ENCODE measurements around the gene DPYD. TPM values are rescaled to one million over a fixed set of nuclear protein-coding genes. Genes with fewer than 3 reads are reported as not detected.

Gene DPYD
- total RNA-seq, 1 experiment from 2014 or later: 12.8 TPM

- H3K79me2 ChIP-seq (ENCODE audit: low read length): peaks cover 16% of the 10 kb centered on the region
- no TSS peak for BruUV-seq (replicated peaks)
- intact Hi-C loops (cut with micrococcal nuclease): no loop called here
These were observed 12.9 kb downstream of the DPYD start for GRCh38 chr1:97907886-97908285.

DNA sequence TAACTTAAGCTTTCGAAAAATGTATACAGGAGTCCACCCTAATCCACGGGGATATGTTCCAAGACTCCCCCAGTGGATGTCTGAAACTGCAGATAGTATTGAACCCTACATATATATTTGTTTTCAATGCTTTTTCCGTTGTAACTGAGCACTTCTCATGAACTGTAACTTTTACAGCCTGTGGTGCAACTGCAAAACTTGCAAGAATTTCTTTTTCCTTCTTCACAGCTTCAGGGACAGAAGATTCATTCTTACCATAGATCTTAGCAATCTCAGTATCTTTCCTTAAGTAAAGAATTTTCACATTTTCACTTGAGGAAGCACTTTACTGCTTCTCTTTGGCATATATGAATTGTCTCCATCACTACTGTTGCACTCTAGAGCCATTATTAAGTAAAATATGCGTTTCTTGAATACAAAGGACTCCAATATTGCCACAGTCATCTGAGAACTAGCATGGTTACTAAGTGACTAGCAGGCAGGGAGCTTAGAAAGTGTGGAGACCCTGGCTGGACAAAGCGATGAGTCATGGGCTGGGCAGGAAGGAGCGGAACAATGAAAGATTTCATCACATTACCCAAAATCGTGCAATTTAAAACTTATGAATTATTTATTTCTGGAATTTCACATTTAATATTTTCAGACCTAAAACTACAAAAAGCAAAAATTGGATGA, 14.1 kb downstream of the DPYD start:
- ATAC-seq: peak; percentile 79
- intact Hi-C loops (cut with micrococcal nuclease): no loop called here
- no TSS peak for BruUV-seq (replicated peaks)
- peak overlapping the region; percentile 36 for H3K4me2 ChIP-seq (ENCODE audit: low read length)
- peak overlapping the region; percentile 27 for H3K27ac ChIP-seq (ENCODE audit: low read length)
- no peak overlapping the region for H3K4me3 ChIP-seq (ENCODE audit: low read length)
- peak; percentile 71 for DNase-seq
- H3K79me2 ChIP-seq (ENCODE audit: low read length): peaks cover 7% of the 10 kb centered on the region
- no peaks in the 10 kb centered on the region for H3K9me3 ChIP-seq (ENCODE audit: low read length)
- H3K36me3 ChIP-seq (ENCODE audit: low read depth, low read length): no peaks in the 10 kb centered on the region
- CTCF ChIA-PET: no interaction called here
- no peaks in the 10 kb centered on the region for H3K27me3 ChIP-seq (ENCODE audit: low read length)
- no peaks in the 10 kb centered on the region for H3K9me2 ChIP-seq (replicated peaks; ENCODE audit: low read length)
- H4K20me1 ChIP-seq (ENCODE audit: low read length): no peaks in the 10 kb centered on the region
- no peak overlapping the region for H2AFZ ChIP-seq (ENCODE audit: low read length)
- POLR2A ChIA-PET (ENCODE audit: unreplicated experiment): no interaction called here
- H3K4me1 ChIP-seq (ENCODE audit: insufficient read depth, low read length): peaks cover 12% of the 10 kb centered on the region
- H3F3A ChIP-seq (ENCODE audit: low read length, unreplicated experiment): no peaks in the 10 kb centered on the region
- no peak overlapping the region for H3K9ac ChIP-seq (ENCODE audit: low read length)
- no peak for TF ChIP-seq CTCF (conservative IDR thresholded peaks at IDR 0.05; ENCODE audit: low read depth, low read length)
- no peak for TF ChIP-seq EZH2phosphoT487 (IDR thresholded peaks at IDR 0.05; ENCODE audit: borderline replicate concordance, low read length)
- no peak for TF ChIP-seq EZH2 (IDR thresholded peaks at IDR 0.05; ENCODE audit: low read length, unreplicated experiment)

More at GRCh38 chr1:97907886-97908285, 12.9 kb downstream of the DPYD start:
- H4K20me1 ChIP-seq (ENCODE audit: low read length): no peaks in the 10 kb centered on the region
- no peaks in the 10 kb centered on the region for H3K9me3 ChIP-seq (ENCODE audit: low read length)
- H2AFZ ChIP-seq (ENCODE audit: low read length): no peak overlapping the region
- no peaks in the 10 kb centered on the region for H3F3A ChIP-seq (ENCODE audit: low read length, unreplicated experiment)
- TF ChIP-seq EZH2 (IDR thresholded peaks at IDR 0.05; ENCODE audit: low read length, unreplicated experiment) (no peak), CTCF (conservative IDR thresholded peaks at IDR 0.05; ENCODE audit: low read depth, low read length) (no peak)
- H3K27ac ChIP-seq (ENCODE audit: low read length): no peak overlapping the region
- no peak overlapping the region for H3K4me2 ChIP-seq (ENCODE audit: low read length)
- no peaks in the 10 kb centered on the region for H3K36me3 ChIP-seq (ENCODE audit: low read depth, low read length)
- no peak for ATAC-seq
- no peaks in the 10 kb centered on the region for H3K9me2 ChIP-seq (replicated peaks; ENCODE audit: low read length)
- H3K9ac ChIP-seq (ENCODE audit: low read length): no peak overlapping the region
- H3K4me3 ChIP-seq (ENCODE audit: low read length): no peak overlapping the region
- no peak for DNase-seq
- peaks cover 14% of the 10 kb centered on the region for H3K4me1 ChIP-seq (ENCODE audit: insufficient read depth, low read length)
- H3K27me3 ChIP-seq (ENCODE audit: low read length): no peaks in the 10 kb centered on the region
- ChIA-PET POLR2A (ENCODE audit: unreplicated experiment) (interaction anchor here (0.6 kb wide), 1 partner anchor 12 kb away, joined by 3 read pairs; no protein-coding TSS in a partner anchor), CTCF (no interaction called here)

- H3K27ac ChIP-seq (ENCODE audit: low read length): no peak overlapping the region
- BruUV-seq (replicated peaks): no TSS peak
- peaks cover 20% of the 10 kb centered on the region for H3K4me1 ChIP-seq (ENCODE audit: insufficient read depth, low read length)
- no peak overlapping the region for H3K4me2 ChIP-seq (ENCODE audit: low read length)
- ATAC-seq (no peak), DNase-seq (no peak)
- H3K9me2 ChIP-seq (replicated peaks; ENCODE audit: low read length): no peaks in the 10 kb centered on the region
- no peak overlapping the region for H3K9ac ChIP-seq (ENCODE audit: low read length)
- H3K27me3 ChIP-seq (ENCODE audit: low read length): no peaks in the 10 kb centered on the region
- H4K20me1 ChIP-seq (ENCODE audit: low read length): no peaks in the 10 kb centered on the region
- no peak overlapping the region for H3K4me3 ChIP-seq (ENCODE audit: low read length)
- no peaks in the 10 kb centered on the region for H3K36me3 ChIP-seq (ENCODE audit: low read depth, low read length)
- ChIA-PET CTCF (no interaction called here), POLR2A (ENCODE audit: unreplicated experiment) (no interaction called here)
- no peaks in the 10 kb centered on the region for H3K9me3 ChIP-seq (ENCODE audit: low read length)
- no peaks in the 10 kb centered on the region for H3F3A ChIP-seq (ENCODE audit: low read length, unreplicated experiment)
- TF ChIP-seq EZH2 (IDR thresholded peaks at IDR 0.05; ENCODE audit: low read length, unreplicated experiment) (no peak), EZH2phosphoT487 (IDR thresholded peaks at IDR 0.05; ENCODE audit: borderline replicate concordance, low read length) (no peak), CTCF (conservative IDR thresholded peaks at IDR 0.05; ENCODE audit: low read depth, low read length) (no peak)
- H3K79me2 ChIP-seq (ENCODE audit: low read length): 0 out of 2 replicates have a peak, but pooled peaks cover 11% of the 10 kb centered on the region
- intact Hi-C loops (cut with micrococcal nuclease): no loop called here
- no peak overlapping the region for H2AFZ ChIP-seq (ENCODE audit: low read length)
These were observed 15.5 kb downstream of the DPYD start for GRCh38 chr1:97905141-97905940.

All from PC-3 (cell line).